Gastroesophageal sphincter (tissue), 3 donors: ENCODE measurements around the gene BHMT.

Experiments used
- CTCF ChIP-seq, 4 experiments: fragments of 200-600 bp in 2 of 4; fragments of 450-650 bp in 2 of 4; sonication (generic) in 1 of 4; IDR thresholded peaks; one replicate each; pipeline ENCODE4 v1.5.1; 2017 to 2019; ENCODE audit warnings: antibody characterized with exemption in 4 of 4, mild to moderate bottlenecking in 2 of 4, moderate library complexity in 2 of 4
- POLR2A ChIP-seq, 2 donors: fragments of 450-650 bp; IDR thresholded peaks; one replicate each; pipeline ENCODE4 v1.6.1; 2017; ENCODE audit warnings: antibody characterized with exemption in 2 of 2, mild to moderate bottlenecking in 2 of 2, moderate library complexity in 1 of 2
- POLR2AphosphoS5 ChIP-seq: sonication (generic); formaldehyde crosslinking; IDR thresholded peaks from one replicate; pipeline ENCODE4 v1.6.1; 2017; ENCODE audit warnings: antibody characterized with exemption

GRCh38 chr5:79130781-79131180 lies 19.2 kb downstream of the BHMT start:
- TF ChIP-seq CTCF (IDR thresholded peaks at IDR 0.05) (no peak), POLR2A (IDR thresholded peaks at IDR 0.05) (no peak), POLR2AphosphoS5 (no peak)
